Measurements from ENCODE around the gene GIMAP5.

Gene GIMAP5

DNA sequence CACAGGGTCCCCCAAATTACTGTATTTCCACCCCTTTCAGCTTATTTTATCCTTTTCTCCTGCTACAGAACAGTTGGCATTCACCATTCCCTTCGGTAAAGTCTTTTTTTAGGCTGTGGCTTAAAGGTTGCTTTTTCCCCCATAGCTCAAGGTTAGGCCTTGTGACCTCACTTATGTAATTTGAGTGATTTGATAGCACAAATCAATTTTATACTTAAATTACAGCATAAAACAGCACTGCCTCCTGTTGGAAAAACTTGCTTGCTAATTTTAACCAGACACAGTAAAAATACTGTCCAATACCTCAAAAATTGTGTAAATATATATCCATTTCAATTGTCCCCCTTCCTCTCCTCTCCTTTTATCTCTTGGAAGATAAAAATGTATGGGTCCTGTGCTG, 13.8 kb upstream of the GIMAP5 start:
- TF ChIP-seq, protein P1, sequence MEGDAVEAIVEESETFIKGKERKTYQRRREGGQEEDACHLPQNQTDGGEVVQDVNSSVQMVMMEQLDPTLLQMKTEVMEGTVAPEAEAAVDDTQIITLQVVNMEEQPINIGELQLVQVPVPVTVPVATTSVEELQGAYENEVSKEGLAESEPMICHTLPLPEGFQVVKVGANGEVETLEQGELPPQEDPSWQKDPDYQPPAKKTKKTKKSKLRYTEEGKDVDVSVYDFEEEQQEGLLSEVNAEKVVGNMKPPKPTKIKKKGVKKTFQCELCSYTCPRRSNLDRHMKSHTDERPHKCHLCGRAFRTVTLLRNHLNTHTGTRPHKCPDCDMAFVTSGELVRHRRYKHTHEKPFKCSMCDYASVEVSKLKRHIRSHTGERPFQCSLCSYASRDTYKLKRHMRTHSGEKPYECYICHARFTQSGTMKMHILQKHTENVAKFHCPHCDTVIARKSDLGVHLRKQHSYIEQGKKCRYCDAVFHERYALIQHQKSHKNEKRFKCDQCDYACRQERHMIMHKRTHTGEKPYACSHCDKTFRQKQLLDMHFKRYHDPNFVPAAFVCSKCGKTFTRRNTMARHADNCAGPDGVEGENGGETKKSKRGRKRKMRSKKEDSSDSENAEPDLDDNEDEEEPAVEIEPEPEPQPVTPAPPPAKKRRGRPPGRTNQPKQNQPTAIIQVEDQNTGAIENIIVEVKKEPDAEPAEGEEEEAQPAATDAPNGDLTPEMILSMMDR (IDR thresholded peaks at IDR 0.05; ENCODE audit: low read depth, low read length) = no peak
- no peak overlapping the region for H3K4me3 ChIP-seq (replicated peaks in 1 of 2; ENCODE audit: low read depth in 2 of 2, low read length in 2 of 2)
- DNase-seq (ENCODE audit: low read depth in 2 of 2) = no peak

DNA sequence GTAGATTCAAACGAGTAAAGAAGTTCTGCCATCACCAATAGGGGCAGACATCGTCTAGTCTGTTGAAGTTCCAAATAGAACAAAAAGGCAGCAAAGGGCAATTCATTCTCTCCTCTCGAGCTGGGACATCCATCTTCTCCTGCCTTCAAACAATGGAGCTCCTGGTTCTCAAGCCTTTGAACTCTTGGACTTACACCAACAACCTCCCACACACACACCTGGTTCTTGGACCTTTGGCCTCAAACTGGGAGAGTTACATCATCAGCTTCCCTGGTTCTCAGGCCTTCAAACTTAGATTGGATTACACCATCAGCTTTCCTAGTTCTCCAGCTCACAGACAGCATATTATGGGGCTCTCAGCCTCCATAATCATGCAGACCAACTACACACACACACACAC, 9.8 kb upstream of the GIMAP5 start:
- H3K4me3 ChIP-seq (replicated peaks in 1 of 2; ENCODE audit: low read depth in 2 of 2, low read length in 2 of 2) = no peak overlapping the region
- no peak for DNase-seq (ENCODE audit: low read depth in 2 of 2)
- TF ChIP-seq, protein P1 (IDR thresholded peaks at IDR 0.05; ENCODE audit: low read depth, low read length) = no peak

DNA sequence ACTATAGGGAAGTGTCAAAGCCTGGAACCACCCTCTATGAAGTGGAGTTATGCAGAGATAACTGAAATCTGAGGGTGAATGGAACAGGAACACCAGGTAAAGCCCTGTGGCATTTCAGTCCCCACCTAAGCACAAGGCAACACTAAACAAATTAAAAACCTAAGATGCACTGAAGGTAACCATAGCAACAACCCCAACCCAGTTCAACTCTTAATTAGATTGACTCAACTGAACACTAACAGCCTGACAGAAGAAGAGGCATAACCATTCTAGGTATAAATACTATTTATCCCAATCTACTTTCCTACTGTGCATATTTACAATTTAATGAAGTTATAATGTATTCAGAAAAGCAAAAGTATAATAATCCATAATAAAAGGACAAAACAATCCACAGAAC, 9.2 kb upstream of the GIMAP5 start:
- no peak for DNase-seq (ENCODE audit: low read depth in 2 of 2)
- H3K4me3 ChIP-seq (replicated peaks in 1 of 2; ENCODE audit: low read depth in 2 of 2, low read length in 2 of 2) = no peak overlapping the region
- TF ChIP-seq, protein P1 (IDR thresholded peaks at IDR 0.05; ENCODE audit: low read depth, low read length) = no peak

DNA sequence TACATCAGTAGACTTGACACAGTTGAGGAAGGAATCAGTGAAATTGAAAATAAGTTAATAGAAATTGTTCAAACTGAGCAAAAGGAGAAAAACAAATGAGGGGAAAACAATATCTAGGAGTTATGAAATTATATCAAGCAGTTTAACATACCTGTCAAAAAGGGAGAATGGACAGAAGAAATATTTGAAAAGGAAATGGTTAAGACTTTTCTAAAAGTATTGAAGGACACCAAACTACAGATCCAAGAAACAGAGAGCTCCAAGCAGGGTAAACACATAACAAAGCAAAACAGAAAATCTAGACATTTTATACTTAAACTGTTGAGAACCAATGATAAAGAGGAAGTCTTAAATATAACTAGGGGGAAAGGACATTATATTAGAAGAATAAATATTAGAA, 8.6 kb upstream of the GIMAP5 start:
- no peak overlapping the region for H3K4me3 ChIP-seq (replicated peaks in 1 of 2; ENCODE audit: low read depth in 2 of 2, low read length in 2 of 2)
- TF ChIP-seq, protein P1 (IDR thresholded peaks at IDR 0.05; ENCODE audit: low read depth, low read length) = no peak
- no peak for DNase-seq (ENCODE audit: low read depth in 2 of 2)

DNA sequence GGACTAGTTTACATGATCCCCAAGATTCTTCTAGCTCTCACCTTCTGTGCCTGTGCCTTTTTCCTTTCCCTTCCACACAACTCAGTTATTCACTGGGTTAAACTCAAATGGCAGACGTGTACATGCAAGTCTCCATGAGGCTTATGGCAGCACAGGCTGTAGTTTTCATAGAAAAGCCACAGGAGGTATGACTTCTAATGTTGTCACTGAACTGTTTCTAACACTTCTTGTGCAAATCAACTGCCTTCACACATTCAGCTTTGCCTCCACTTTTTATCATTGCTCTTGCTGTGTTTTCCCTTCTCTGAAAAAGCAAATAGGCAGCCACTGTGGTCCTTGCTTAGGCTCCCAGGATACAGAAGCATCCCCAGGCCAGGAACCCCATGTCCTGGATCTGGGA, 5.3 kb upstream of the GIMAP5 start:
- DNase-seq (ENCODE audit: low read depth in 2 of 2) = no peak
- TF ChIP-seq, protein P1 (IDR thresholded peaks at IDR 0.05; ENCODE audit: low read depth, low read length) = no peak
- no peak overlapping the region for H3K4me3 ChIP-seq (replicated peaks in 1 of 2; ENCODE audit: low read depth in 2 of 2, low read length in 2 of 2)

DNA sequence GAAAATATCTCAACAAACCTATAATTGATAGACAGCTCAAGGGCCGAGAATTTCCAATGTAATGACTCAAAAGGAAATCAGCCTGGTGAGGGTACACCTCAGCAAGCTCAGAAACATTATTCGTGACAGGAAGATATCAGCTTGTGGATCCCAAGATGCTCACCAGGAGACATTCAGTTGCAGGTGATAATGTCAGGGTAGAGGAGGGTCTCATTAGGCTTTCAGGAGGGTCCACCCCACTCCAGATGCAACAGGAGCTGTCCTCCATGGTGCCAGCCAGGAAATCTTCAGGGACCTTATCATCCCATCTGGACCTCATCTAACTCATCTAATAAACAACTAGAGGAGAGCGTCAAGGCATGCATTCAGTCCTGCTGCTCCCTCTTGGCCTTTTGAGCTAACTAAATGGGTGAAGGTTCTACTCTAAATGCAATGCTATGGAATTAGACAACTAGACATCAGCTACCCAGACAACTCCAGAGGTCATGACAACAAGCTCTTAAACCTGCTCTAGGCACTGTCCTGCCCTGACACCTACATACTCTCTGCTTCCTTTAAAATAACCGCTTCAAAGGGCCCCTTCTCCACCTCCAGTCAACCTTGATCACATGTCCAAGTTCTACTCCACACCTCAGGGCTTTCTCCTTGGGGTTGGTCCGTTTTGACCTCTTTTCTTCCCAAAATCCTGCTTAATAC, 4.3 kb upstream of the GIMAP5 start:
- TF ChIP-seq, protein P1 (IDR thresholded peaks at IDR 0.05; ENCODE audit: low read depth, low read length) = no peak
- no peak for DNase-seq (ENCODE audit: low read depth in 2 of 2)
- no peak overlapping the region for H3K4me3 ChIP-seq (replicated peaks in 1 of 2; ENCODE audit: low read depth in 2 of 2, low read length in 2 of 2)
